ENCODE results near the gene MSI2. TPM values are rescaled to one million over a fixed set of nuclear protein-coding genes. Genes with fewer than 3 reads are reported as not detected.

Gene MSI2
- total and polyA plus RNA-seq, 2 donors (not counting 3 experiments of a cell fraction or from before 2014, with no cell fraction given) = 20.9 to 59.3 TPM

- H3K4me3 ChIP-seq (replicated peaks in 1 of 3; ENCODE audit: insufficient read depth in 1 of 3, low read depth in 1 of 3, low read length in 3 of 3) = no peak overlapping the region
- no peak overlapping the region for H3K4me2 ChIP-seq (ENCODE audit: insufficient read depth, low read length)
- no peaks in the 10 kb centered on the region for H3K9me1 ChIP-seq (replicated peaks; ENCODE audit: control insufficient read depth, extremely low read depth, insufficient read depth, low read length)
- intact Hi-C loops (cut with micrococcal nuclease) (no loop called here), dilution Hi-C loops (cut with MboI; ENCODE audit: extremely low pct_ligation_motif_present, low sequenced_read_pairs) (no loop called here)
- ChIA-PET POLR2A (no interaction called here), CTCF (no interaction called here)
- H3K79me2 ChIP-seq (ENCODE audit: control insufficient read depth, insufficient read depth, low read length) = no peaks in the 10 kb centered on the region
- H3K36me3 ChIP-seq (ENCODE audit: control insufficient read depth in 2 of 2, extremely low read depth in 1 of 2, insufficient read depth in 2 of 2, low read length in 2 of 2) = no peaks in the 10 kb centered on the region
- BruUV-seq (replicated peaks) = no TSS peak
- FAIRE-seq (no peak), DNase-seq (ENCODE audit: low read depth, low spot score) (no peak)
- H3K9ac ChIP-seq (replicated peaks; ENCODE audit: extremely low read depth, insufficient read depth, low read length) = no peak overlapping the region
- H2AFZ ChIP-seq (ENCODE audit: low read depth, low read length) = no peak overlapping the region
- no peak overlapping the region for H3K27ac ChIP-seq (ENCODE audit: insufficient read depth, low read depth, low read length)
- no peaks in the 10 kb centered on the region for H3K9me3 ChIP-seq (replicated peaks; ENCODE audit: control insufficient read depth, insufficient read depth, low read length)
- TF ChIP-seq JUN (IDR thresholded peaks at IDR 0.05; ENCODE audit: borderline replicate concordance, insufficient read depth, insufficient read length, low read depth) = no peak
- TF ChIP-seq EZH2 (IDR thresholded peaks at IDR 0.05; ENCODE audit: borderline replicate concordance, low read depth, low read length, severe bottlenecking) = no peak
- TF ChIP-seq MAX (IDR thresholded peaks at IDR 0.05; ENCODE audit: insufficient read depth, insufficient read length) = no peak
- TF ChIP-seq MYC (IDR thresholded peaks at IDR 0.05; ENCODE audit: low read depth, low read length) = no peak
- no peak for TF ChIP-seq POLR2AphosphoS5 (IDR thresholded peaks at IDR 0.05; ENCODE audit: insufficient read depth, low read depth, low read length)
- TF ChIP-seq POLR2A (IDR thresholded peaks at IDR 0.05; ENCODE audit: low read depth, low read length) = no peak
- no peak for TF ChIP-seq FOS (IDR thresholded peaks at IDR 0.05; ENCODE audit: borderline replicate concordance, insufficient read depth, low read length)
- no peak for TF ChIP-seq CTCF (IDR thresholded peaks at IDR 0.05; ENCODE audit: extremely low read depth in 1 of 2, insufficient read depth in 1 of 2, low read depth in 1 of 2, low read length in 2 of 2)
- no peak for TF ChIP-seq GATA2 (IDR thresholded peaks at IDR 0.05; ENCODE audit: insufficient read depth, insufficient read length, low read depth, low read length)
- no peaks in the 10 kb centered on the region for H4K20me1 ChIP-seq (replicated peaks; ENCODE audit: control insufficient read depth, extremely low read depth, insufficient read depth, low read length)
- H3K27me3 ChIP-seq (ENCODE audit: control insufficient read depth in 2 of 2, insufficient read depth in 2 of 2, low read length in 2 of 2) = no peaks in the 10 kb centered on the region
- H3K4me1 ChIP-seq (ENCODE audit: control insufficient read depth, extremely low read depth, insufficient read depth, low read length) = no peaks in the 10 kb centered on the region
Observed at GRCh38 chr17:57318913-57319312, 62.6 kb downstream of the MSI2 start.

Measured in endothelial cell of umbilical vein (primary cell).